DMS114 treated with DMSO at 0.1 percent for 48 hours (cell line): ENCODE results near the gene CCDC40.
A peak's percentile ranks its signal among the peaks of the same experiment; 100 is the strongest.

Source experiments
- DNase-seq: peaks from one replicate; lab custom pipeline; 2025; ENCODE audit not compliant: unreplicated experiment; lab: John Stamatoyannopoulos, UW

The CCDC40 gene

DNA sequence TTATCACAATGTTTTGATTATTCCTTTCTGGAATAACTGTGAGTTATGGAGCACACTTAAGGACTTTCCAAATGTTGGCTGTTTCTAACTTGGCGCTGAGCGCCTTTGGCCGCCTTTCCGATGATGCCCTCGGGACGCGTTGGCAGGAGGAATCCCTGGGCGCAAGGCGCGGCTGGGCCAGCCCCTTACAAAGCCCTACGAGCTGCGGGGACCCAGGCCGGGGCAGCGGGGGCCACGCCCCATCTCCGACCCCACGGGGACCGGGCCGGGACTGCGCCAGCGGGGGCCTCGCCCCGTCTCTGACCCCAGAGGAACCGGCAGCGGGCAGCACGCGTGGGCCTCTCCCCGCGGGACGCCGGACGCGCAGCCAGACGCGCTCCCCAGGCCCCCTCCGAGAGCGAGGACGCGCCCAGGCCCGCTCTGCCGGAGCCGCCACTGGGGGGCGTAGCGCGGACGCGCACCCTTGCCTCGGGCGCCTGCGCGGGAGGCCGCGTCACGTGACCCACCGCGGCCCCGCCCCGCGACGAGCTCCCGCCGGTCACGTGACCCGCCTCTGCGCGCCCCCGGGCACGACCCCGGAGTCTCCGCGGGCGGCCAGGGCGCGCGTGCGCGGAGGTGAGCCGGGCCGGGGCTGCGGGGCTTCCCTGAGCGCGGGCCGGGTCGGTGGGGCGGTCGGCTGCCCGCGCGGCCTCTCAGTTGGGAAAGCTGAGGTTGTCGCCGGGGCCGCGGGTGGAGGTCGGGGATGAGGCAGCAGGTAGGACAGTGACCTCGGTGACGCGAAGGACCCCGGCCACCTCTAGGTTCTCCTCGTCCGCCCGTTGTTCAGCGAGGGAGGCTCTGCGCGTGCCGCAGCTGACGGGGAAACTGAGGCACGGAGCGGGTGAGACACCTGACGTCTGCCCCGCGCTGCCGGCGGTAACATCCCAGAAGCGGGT is 64.8 kb downstream of the CCDC40 start, which contains the start of gene GAA:
TSS of gene GAA (plus strand) at position 571 of the 935 bp plus-strand sequence. CDS start 3,006 bp downstream, outside the sequence.
- DNase-seq, result peak; percentile 15

- no peak for DNase-seq
Observed at GRCh38 chr17:80101946-80102663, 65.7 kb downstream of the CCDC40 start.

GRCh38 chr17:80102664-80103448 is 66.4 kb downstream of the CCDC40 start:
- DNase-seq, result no peak

- DNase-seq, result no peak
Observed at GRCh38 chr17:80103449-80104085, 67.1 kb downstream of the CCDC40 start.

DNA sequence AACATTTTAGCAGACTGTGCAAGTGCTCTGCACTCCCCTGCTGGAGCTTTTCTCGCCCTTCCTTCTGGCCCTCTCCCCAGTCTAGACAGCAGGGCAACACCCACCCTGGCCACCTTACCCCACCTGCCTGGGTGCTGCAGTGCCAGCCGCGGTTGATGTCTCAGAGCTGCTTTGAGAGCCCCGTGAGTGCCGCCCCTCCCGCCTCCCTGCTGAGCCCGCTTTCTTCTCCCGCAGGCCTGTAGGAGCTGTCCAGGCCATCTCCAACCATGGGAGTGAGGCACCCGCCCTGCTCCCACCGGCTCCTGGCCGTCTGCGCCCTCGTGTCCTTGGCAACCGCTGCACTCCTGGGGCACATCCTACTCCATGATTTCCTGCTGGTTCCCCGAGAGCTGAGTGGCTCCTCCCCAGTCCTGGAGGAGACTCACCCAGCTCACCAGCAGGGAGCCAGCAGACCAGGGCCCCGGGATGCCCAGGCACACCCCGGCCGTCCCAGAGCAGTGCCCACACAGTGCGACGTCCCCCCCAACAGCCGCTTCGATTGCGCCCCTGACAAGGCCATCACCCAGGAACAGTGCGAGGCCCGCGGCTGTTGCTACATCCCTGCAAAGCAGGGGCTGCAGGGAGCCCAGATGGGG is 68.0 kb downstream of the CCDC40 start:
- no peak for DNase-seq

- no peak for DNase-seq
Observed at GRCh38 chr17:80104956-80105375, 68.5 kb downstream of the CCDC40 start.

DNA sequence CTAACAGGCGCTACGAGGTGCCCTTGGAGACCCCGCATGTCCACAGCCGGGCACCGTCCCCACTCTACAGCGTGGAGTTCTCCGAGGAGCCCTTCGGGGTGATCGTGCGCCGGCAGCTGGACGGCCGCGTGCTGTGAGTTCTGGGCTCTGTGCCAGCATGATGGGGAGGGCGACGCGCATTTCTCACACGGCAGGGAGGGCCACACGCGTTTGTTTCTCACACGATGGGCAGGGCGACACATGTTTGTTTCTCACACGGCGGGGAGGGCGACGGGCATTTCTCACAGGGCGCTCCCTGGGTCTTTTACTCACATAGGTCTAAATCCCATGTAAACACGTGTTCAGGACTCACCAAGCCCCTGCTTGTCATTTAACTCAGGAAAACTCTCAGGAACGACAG is 69.3 kb downstream of the CCDC40 start:
- no peak for DNase-seq

DNA sequence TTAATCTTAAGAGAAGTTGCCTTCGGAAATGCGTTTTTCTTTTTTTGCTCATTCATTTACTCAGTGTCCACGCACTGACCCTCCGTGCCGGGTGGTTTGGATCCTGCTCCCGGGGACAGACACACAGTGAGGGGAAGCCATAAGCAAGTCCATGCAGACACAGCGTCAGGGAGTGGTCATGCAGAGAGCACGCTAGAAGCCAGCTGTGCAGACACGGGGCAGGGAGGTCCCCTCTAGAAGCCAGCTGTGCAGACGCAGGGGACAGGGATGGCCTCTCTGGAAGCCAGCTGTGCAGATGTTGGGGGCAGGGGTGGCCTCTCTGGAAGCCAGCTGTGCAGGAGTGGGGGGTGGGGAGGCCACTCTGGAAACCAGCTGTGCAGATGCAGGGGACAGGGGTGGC is 69.7 kb downstream of the CCDC40 start:
- no peak for DNase-seq

GRCh38 chr17:80106751-80107150 is 70.3 kb downstream of the CCDC40 start:
- DNase-seq, result no peak

GRCh38 chr17:80107231-80108021 is 71.0 kb downstream of the CCDC40 start:
- no peak for DNase-seq

GRCh38 chr17:80108036-80108971 is 71.9 kb downstream of the CCDC40 start:
- DNase-seq, result no peak

- no peak for DNase-seq
Observed at GRCh38 chr17:80109066-80109660, 72.7 kb downstream of the CCDC40 start.

DNA sequence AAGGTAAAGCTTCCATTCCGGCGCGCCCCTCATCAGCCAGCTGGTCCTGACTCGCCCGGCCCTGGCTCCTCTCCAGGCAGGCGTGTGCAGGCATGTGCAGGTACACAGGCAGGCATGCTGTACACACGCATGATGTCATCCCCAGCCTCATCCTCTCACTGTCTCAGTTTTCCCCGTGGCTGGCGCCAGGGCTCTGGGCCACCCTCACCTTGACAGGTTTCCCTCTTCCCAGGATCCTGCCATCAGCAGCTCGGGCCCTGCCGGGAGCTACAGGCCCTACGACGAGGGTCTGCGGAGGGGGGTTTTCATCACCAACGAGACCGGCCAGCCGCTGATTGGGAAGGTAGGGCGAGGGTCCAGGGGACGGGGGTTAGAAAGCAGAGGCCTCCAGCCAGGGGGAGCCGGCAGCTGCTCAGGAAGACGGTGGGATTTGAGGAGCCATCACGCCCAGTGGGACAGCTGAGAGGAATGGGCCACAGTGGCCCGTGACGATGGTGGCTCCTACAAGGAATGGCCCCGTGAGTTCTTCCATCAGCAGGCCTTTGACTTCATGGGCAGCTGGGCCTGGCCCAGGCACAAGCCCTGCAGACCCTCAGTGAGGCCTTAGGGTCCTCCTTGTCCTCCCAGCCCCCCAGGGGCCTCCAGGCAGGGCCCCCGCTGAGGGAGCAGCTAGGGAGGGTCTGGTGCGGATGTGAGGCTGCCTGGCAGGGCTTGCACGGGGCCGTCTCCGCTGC is 73.4 kb downstream of the CCDC40 start:
- DNase-seq, result no peak

DNA sequence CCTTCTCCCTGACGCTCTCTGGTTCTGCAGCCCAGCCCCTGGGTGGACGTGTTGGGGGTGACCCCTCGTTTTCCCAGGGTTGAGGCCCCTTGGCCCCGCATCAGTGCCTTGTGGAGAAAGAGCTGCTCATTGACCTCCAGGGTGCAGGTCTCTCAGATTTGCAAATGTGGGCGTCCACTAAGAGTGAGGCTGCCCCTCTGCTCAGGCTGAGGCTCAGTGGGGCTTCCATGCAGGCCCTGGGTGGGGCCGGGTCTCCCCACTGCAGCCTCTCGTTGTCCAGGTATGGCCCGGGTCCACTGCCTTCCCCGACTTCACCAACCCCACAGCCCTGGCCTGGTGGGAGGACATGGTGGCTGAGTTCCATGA is 74.0 kb downstream of the CCDC40 start:
- DNase-seq, result no peak

DNA sequence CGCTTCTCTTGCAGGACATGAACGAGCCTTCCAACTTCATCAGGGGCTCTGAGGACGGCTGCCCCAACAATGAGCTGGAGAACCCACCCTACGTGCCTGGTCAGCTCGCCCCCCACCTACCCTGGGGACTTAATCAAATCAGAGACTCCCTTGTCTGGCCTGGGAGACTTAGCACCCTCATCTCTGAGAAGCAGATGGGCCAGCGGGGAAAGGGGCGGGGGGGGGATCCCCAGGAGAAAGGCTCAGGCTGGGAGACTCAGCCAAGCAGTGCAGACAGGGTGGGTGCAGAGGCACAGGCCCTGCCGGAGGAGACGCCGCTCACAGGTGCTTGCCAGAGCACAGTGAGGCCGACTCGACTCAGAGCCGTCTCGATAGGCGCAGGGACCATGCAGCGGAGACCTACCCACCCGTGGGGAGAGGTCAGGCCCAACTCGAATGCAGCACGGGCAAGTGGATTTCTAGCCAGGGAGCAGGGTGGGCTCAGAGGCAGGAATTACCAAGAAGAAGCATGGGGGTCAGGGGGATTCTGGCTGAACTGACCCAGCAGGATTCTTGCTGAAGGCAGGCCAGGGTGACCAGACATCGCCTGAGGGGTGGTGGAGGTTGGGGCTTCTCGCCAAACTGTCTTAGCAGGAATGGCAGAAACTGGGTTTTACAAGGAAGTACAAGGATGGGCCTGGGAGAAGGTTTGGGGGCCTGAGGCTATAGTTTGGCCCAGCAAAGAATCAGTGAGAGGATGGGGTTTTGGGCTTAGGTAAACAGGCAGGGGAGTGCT is 74.7 kb downstream of the CCDC40 start:
- no peak for DNase-seq

DNA sequence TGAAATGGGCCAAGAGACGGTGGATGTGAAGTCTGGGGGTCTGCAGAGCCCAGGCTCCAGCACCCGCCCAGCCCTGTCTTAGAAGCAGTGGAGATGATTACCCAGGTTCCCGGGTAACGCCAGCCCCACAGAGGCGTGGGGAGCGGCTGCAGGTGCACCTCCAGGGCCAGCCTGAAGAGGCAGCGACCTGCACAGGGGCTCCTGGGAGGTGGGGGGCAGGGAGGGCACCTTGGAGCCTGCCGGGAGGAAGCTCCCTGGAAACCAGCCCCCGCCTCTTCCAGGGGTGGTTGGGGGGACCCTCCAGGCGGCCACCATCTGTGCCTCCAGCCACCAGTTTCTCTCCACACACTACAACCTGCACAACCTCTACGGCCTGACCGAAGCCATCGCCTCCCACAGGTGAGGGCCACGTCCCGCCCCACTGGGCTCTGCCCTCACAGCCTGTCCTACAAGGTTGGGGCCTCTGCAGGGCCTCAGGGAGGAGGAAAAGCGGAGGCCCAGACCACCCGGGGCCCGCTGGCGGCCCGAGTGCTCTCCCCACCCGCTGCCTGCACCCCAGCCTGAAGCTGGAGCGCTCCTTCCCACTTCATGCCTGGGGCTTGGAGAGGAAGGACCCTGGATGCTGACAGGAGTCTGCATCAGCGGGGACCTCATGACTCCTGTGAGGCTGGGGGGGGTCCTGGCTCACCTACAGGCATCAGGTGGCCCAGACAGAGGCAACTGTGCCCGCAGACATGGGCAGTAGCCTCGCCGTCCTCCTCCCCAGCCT is 75.4 kb downstream of the CCDC40 start:
- DNase-seq, result no peak
